Measurements from ENCODE around the gene FANCI. TPM values are rescaled to one million over a fixed set of nuclear protein-coding genes. Genes with fewer than 3 reads are reported as not detected.

The FANCI gene
- total and polyA plus RNA-seq, 2 experiments from 2014 or later = 63.6 to 66.8 TPM

DNA sequence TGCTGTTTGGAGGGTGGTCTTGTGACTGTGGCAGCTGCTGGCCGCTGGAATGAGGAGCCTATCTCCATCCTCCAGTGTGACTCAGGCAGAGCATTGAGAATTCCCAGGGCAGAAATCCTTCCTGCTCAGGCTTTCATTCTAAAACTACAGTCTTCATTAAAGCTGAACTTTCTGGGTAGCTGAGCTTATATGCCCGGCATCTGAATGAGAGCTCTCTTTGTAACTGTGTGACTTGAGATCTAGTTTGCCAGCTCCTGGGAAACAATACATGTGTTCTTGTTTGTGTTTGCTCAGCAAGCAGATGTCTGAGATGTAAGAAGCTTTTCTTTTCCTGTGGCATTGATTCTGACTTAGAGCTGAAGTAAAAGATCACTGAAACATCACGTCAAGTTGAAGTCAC is 44.8 kb upstream of the FANCI start (continued):
- TF ChIP-seq ZNF114 (CRISPR knock-in tag; IDR thresholded peaks at IDR 0.05) (no peak), EZH2phosphoT487 (IDR thresholded peaks at IDR 0.05; ENCODE audit: unreplicated experiment) (no peak), ZNF331 (CRISPR knock-in tag; IDR thresholded peaks at IDR 0.05; ENCODE audit: low read depth) (no peak), JUNB (IDR thresholded peaks at IDR 0.05; ENCODE audit: unreplicated experiment) (no peak)

DNA sequence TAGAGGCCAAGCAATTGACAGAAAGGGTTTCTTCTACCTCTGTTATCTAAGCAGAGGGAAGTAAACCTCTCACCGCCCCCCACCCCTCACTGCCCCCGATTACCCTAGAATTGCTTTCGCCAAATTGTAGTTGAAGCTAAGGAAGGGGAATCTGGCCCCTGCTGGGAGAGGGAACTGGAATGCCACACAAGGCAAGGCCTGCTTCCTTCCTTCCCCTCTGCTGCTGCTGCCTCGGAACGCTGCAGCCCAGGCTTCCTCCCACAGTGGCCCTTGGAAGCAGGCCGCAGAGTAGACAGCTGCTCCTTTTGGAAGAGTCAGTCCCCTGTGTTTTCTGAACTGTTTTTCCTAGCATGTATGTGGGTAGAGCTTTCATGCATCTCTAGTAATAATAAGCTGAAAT is 44.0 kb upstream of the FANCI start:
- Histone ChIP-seq H3F3A (replicated peaks; ENCODE audit: low read depth) (no peaks in the 10 kb centered on the region), H3K4me2 (peak overlapping the region; percentile 57; the same call in 1 of the 2 replicates), H3K9me2 (ENCODE audit: insufficient read depth) (no peaks in the 10 kb centered on the region), H3K4me1 (ENCODE audit: insufficient read depth) (peaks cover 47% of the 10 kb centered on the region), H3K27me3 (ENCODE audit: insufficient read depth) (no peaks in the 10 kb centered on the region), H3K79me2 (replicated peaks; ENCODE audit: insufficient read depth) (no peaks in the 10 kb centered on the region), H3K27ac (ENCODE audit: low read depth) (peak overlapping the region; percentile 28), H3K36me3 (ENCODE audit: insufficient read depth) (no peaks in the 10 kb centered on the region), H2AFZ (no peak overlapping the region), H3K4me3 (no peak overlapping the region), H4K20me1 (replicated peaks; ENCODE audit: insufficient read depth) (no peaks in the 10 kb centered on the region)
- ATAC-seq (peak; percentile 69), DNase-seq (ENCODE audit: low spot score) (peak; percentile 74)
- TF ChIP-seq STAT1 (IDR thresholded peaks at IDR 0.05; ENCODE audit: unreplicated experiment) (no peak), ZNF331 (CRISPR knock-in tag; IDR thresholded peaks at IDR 0.05; ENCODE audit: low read depth) (no peak), ZNF114 (CRISPR knock-in tag; IDR thresholded peaks at IDR 0.05) (no peak), NANOG (IDR thresholded peaks at IDR 0.05; ENCODE audit: borderline replicate concordance) (no peak), EZH2phosphoT487 (IDR thresholded peaks at IDR 0.05; ENCODE audit: unreplicated experiment) (no peak), CREB1 (CRISPR knock-in tag; IDR thresholded peaks at IDR 0.05; ENCODE audit: low read depth) (no peak), JUNB (IDR thresholded peaks at IDR 0.05; ENCODE audit: unreplicated experiment) (no peak), EZH2 (IDR thresholded peaks at IDR 0.05; ENCODE audit: low read depth, unreplicated experiment) (no peak), POLR2AphosphoS5 (IDR thresholded peaks at IDR 0.05; ENCODE audit: low read depth) (no peak)
- TF ChIP-seq, protein P1, sequence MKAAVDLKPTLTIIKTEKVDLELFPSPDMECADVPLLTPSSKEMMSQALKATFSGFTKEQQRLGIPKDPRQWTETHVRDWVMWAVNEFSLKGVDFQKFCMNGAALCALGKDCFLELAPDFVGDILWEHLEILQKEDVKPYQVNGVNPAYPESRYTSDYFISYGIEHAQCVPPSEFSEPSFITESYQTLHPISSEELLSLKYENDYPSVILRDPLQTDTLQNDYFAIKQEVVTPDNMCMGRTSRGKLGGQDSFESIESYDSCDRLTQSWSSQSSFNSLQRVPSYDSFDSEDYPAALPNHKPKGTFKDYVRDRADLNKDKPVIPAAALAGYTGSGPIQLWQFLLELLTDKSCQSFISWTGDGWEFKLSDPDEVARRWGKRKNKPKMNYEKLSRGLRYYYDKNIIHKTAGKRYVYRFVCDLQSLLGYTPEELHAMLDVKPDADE (IDR thresholded peaks at IDR 0.05) = no peak
- TF ChIP-seq, protein P2, sequence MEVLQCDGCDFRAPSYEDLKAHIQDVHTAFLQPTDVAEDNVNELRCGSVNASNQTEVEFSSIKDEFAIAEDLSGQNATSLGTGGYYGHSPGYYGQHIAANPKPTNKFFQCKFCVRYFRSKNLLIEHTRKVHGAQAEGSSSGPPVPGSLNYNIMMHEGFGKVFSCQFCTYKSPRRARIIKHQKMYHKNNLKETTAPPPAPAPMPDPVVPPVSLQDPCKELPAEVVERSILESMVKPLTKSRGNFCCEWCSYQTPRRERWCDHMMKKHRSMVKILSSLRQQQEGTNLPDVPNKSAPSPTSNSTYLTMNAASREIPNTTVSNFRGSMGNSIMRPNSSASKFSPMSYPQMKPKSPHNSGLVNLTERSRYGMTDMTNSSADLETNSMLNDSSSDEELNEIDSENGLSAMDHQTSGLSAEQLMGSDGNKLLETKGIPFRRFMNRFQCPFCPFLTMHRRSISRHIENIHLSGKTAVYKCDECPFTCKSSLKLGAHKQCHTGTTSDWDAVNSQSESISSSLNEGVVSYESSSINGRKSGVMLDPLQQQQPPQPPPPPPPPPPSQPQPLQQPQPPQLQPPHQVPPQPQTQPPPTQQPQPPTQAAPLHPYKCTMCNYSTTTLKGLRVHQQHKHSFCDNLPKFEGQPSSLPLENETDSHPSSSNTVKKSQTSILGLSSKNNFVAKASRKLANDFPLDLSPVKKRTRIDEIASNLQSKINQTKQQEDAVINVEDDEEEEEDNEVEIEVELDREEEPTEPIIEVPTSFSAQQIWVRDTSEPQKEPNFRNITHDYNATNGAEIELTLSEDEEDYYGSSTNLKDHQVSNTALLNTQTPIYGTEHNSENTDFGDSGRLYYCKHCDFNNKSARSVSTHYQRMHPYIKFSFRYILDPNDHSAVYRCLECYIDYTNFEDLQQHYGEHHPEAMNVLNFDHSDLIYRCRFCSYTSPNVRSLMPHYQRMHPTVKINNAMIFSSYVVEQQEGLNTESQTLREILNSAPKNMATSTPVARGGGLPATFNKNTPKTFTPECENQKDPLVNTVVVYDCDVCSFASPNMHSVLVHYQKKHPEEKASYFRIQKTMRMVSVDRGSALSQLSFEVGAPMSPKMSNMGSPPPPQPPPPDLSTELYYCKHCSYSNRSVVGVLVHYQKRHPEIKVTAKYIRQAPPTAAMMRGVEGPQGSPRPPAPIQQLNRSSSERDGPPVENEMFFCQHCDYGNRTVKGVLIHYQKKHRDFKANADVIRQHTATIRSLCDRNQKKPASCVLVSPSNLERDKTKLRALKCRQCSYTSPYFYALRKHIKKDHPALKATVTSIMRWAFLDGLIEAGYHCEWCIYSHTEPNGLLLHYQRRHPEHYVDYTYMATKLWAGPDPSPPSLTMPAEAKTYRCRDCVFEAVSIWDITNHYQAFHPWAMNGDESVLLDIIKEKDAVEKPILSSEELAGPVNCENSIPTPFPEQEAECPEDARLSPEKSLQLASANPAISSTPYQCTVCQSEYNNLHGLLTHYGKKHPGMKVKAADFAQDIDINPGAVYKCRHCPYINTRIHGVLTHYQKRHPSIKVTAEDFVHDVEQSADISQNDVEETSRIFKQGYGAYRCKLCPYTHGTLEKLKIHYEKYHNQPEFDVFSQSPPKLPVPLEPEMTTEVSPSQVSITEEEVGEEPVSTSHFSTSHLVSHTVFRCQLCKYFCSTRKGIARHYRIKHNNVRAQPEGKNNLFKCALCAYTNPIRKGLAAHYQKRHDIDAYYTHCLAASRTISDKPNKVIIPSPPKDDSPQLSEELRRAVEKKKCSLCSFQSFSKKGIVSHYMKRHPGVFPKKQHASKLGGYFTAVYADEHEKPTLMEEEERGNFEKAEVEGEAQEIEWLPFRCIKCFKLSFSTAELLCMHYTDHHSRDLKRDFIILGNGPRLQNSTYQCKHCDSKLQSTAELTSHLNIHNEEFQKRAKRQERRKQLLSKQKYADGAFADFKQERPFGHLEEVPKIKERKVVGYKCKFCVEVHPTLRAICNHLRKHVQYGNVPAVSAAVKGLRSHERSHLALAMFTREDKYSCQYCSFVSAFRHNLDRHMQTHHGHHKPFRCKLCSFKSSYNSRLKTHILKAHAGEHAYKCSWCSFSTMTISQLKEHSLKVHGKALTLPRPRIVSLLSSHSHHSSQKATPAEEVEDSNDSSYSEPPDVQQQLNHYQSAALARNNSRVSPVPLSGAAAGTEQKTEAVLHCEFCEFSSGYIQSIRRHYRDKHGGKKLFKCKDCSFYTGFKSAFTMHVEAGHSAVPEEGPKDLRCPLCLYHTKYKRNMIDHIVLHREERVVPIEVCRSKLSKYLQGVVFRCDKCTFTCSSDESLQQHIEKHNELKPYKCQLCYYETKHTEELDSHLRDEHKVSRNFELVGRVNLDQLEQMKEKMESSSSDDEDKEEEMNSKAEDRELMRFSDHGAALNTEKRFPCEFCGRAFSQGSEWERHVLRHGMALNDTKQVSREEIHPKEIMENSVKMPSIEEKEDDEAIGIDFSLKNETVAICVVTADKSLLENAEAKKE (CRISPR knock-in tag; IDR thresholded peaks at IDR 0.05) = no peak
- TF ChIP-seq, protein P3, sequence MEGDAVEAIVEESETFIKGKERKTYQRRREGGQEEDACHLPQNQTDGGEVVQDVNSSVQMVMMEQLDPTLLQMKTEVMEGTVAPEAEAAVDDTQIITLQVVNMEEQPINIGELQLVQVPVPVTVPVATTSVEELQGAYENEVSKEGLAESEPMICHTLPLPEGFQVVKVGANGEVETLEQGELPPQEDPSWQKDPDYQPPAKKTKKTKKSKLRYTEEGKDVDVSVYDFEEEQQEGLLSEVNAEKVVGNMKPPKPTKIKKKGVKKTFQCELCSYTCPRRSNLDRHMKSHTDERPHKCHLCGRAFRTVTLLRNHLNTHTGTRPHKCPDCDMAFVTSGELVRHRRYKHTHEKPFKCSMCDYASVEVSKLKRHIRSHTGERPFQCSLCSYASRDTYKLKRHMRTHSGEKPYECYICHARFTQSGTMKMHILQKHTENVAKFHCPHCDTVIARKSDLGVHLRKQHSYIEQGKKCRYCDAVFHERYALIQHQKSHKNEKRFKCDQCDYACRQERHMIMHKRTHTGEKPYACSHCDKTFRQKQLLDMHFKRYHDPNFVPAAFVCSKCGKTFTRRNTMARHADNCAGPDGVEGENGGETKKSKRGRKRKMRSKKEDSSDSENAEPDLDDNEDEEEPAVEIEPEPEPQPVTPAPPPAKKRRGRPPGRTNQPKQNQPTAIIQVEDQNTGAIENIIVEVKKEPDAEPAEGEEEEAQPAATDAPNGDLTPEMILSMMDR (conservative IDR thresholded peaks at IDR 0.05; ENCODE audit: low read depth in 2 of 2) = no peak
- TF ChIP-seq, protein P4, sequence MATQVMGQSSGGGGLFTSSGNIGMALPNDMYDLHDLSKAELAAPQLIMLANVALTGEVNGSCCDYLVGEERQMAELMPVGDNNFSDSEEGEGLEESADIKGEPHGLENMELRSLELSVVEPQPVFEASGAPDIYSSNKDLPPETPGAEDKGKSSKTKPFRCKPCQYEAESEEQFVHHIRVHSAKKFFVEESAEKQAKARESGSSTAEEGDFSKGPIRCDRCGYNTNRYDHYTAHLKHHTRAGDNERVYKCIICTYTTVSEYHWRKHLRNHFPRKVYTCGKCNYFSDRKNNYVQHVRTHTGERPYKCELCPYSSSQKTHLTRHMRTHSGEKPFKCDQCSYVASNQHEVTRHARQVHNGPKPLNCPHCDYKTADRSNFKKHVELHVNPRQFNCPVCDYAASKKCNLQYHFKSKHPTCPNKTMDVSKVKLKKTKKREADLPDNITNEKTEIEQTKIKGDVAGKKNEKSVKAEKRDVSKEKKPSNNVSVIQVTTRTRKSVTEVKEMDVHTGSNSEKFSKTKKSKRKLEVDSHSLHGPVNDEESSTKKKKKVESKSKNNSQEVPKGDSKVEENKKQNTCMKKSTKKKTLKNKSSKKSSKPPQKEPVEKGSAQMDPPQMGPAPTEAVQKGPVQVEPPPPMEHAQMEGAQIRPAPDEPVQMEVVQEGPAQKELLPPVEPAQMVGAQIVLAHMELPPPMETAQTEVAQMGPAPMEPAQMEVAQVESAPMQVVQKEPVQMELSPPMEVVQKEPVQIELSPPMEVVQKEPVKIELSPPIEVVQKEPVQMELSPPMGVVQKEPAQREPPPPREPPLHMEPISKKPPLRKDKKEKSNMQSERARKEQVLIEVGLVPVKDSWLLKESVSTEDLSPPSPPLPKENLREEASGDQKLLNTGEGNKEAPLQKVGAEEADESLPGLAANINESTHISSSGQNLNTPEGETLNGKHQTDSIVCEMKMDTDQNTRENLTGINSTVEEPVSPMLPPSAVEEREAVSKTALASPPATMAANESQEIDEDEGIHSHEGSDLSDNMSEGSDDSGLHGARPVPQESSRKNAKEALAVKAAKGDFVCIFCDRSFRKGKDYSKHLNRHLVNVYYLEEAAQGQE (IDR thresholded peaks at IDR 0.05; ENCODE audit: unreplicated experiment) = no peak
- Mint-ChIP-seq H3K9me3 (no peaks in the 10 kb centered on the region), H3K4me1 (peaks cover 65% of the 10 kb centered on the region), H3K36me3 (ENCODE audit: low read depth) (no peaks in the 10 kb centered on the region), H3K27me3 (ENCODE audit: insufficient read depth, low read depth, poor library complexity) (no peaks in the 10 kb centered on the region), H3K27ac (peak overlapping the region; percentile 33; the same call in 1 of the 2 replicates), H3K4me3 (no peak overlapping the region; the same call in 2 of the 3 replicates)

All from GM23338 (cell line).